Peyer's patch (tissue), 4 donors: ENCODE data around the gene PAGE1. TPM values are rescaled to one million over a fixed set of nuclear protein-coding genes. Genes with fewer than 3 reads are reported as not detected.
"Not testable (repeated sequence)": the region's sequence is repeated elsewhere in the genome, so short reads cannot be mapped to it uniquely, and the experiment has no call there.

Experiments used
- DNase-seq, 3 donors: peaks; one replicate each; pipeline ENCODE4 v3.0.0-alpha.2; 2017 to 2019
- H3K27ac ChIP-seq, 4 donors: fragments of 200-600 bp; sonication (generic); one replicate each; pipeline ENCODE4 v1.5.1; 2016 to 2019
- H3K27me3 ChIP-seq, 2 donors: fragments of 200-600 bp; sonication (generic); one replicate each; pipeline ENCODE4 v1.5.1; 2019
- H3K36me3 ChIP-seq, 3 donors: fragments of 200-600 bp; sonication (generic); one replicate each; pipeline ENCODE4 v1.5.1; 2016 to 2019
- H3K4me1 ChIP-seq, 4 donors: fragments of 200-600 bp; sonication (generic); one replicate each; pipeline ENCODE4 v1.5.1; 2016 to 2019
- H3K4me3 ChIP-seq, 4 donors: fragments of 200-600 bp; sonication (generic); 1 replicate in 3 of 4; 2 replicates in 1 of 4; pipeline ENCODE4 v1.5.1; 2016 to 2019; ENCODE audit warnings: mild to moderate bottlenecking in 1 of 4
- H3K9me3 ChIP-seq, 4 donors: fragments of 200-600 bp; sonication (generic); one replicate each; pipeline ENCODE4 v1.5.1; 2016 to 2019; ENCODE audit warnings: mild to moderate bottlenecking in 1 of 4
- POLR2A ChIP-seq, 2 donors: fragments of 450-650 bp; IDR thresholded peaks; one replicate each; pipeline ENCODE4 v1.5.1; 2017; ENCODE audit warnings: antibody characterized with exemption in 2 of 2, mild to moderate bottlenecking in 2 of 2, moderate library complexity in 2 of 2
- total RNA-seq, 4 donors: library from RNA; depleted of rRNA; stranded (reverse); fragments of >200 nt; gene quantifications; one replicate each; pipeline ENCODE4 v1.1.0, GENCODE V29; 2016
- TF ChIP-seq, protein P1 (sequence below), 6 experiments: fragments of 450-650 bp in 4 of 6; fragments of 200-600 bp in 2 of 6; sonication (generic) in 1 of 6; IDR thresholded peaks; one replicate each; pipeline ENCODE4 v1.5.1; 2017 to 2019; ENCODE audit warnings: antibody characterized with exemption in 6 of 6, mild to moderate bottlenecking in 3 of 6, moderate library complexity in 1 of 6

The PAGE1 gene, protein sequence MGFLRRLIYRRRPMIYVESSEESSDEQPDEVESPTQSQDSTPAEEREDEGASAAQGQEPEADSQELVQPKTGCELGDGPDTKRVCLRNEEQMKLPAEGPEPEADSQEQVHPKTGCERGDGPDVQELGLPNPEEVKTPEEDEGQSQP
- not detected for total RNA-seq

DNA sequence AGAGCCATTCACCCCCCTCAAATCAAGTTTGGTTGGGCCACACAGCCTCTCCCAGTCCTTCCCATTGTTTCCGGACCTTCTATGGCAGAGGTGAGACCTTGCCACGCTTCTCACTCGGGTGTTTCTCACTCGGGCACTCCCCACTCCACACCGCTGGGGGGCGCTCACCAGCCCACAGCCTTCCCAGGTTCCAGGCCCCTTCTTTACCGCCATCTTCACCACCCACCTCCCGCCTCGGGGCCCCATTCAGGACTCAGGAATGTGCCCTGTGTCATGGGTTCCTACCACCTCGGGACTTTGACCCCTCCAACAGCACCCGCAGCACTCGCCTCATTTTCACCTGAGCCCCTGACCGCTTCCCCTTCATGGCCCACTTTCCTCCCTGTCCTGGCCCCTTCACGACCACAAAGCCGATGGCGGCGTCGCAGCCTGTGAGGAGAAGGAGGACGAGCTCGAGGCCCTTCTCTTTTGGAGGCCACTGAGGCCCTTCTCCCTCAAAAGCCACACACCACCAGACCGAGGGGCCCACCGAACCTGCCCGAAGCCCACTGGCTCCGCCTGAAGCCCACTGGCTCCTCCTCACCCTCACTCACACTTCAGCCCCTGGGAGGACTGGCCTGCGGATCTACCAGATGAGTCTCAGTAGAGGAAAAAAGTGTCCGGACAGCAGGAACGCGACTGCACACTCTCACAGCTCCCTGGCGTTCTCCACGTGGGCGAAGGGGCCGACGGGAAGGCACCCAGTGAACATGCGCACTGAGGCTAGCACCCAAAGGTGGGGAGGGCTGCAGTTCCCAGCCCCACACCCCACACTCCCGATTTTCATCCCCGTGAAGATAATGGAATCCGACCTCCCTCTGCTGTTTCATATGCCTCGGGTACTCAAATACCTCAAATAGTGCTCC, at the start of gene PAGE1:
Gene PAGE1, minus strand, starts transcription at position 709 of the 905 bp plus-strand sequence. CDS start 1,214 bp downstream, outside the sequence.
- Histone ChIP-seq H3K9me3 (no peaks in the 10 kb centered on the region), H3K4me3 (no peak within 1 kb of the TSS), H3K36me3 (no peaks in the 10 kb centered on the region), H3K4me1 (no peaks in the 10 kb centered on the region), H3K27me3 (no peaks in the 10 kb centered on the region), H3K27ac (no peak within 1 kb of the TSS)
- DNase-seq, result no peak
- TF ChIP-seq, protein P1, sequence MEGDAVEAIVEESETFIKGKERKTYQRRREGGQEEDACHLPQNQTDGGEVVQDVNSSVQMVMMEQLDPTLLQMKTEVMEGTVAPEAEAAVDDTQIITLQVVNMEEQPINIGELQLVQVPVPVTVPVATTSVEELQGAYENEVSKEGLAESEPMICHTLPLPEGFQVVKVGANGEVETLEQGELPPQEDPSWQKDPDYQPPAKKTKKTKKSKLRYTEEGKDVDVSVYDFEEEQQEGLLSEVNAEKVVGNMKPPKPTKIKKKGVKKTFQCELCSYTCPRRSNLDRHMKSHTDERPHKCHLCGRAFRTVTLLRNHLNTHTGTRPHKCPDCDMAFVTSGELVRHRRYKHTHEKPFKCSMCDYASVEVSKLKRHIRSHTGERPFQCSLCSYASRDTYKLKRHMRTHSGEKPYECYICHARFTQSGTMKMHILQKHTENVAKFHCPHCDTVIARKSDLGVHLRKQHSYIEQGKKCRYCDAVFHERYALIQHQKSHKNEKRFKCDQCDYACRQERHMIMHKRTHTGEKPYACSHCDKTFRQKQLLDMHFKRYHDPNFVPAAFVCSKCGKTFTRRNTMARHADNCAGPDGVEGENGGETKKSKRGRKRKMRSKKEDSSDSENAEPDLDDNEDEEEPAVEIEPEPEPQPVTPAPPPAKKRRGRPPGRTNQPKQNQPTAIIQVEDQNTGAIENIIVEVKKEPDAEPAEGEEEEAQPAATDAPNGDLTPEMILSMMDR (IDR thresholded peaks at IDR 0.05), result no peak
- no peak for TF ChIP-seq POLR2A (IDR thresholded peaks at IDR 0.05)

DNA sequence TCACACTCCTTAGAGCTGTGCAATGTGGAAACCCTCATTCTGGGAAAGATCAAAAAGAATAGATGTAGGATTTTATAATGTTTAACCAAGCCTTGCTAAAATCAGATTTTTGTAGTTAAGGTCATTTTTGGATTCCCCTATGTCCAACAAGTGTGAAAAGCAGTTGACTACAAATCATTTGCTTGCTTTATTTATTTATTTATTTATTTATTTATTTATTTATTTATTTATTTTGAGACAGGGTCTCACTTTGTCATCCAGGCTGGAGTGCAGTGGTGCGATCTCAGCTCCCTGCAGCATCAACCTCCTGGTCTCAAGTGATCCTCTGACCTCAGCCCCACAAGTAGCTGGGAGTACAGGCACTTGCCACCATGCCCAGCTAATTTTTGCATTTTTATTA, 45.7 kb upstream of the PAGE1 start:
- H3K27ac ChIP-seq, DNase-seq, H3K27me3 ChIP-seq, H3K36me3 ChIP-seq, H3K9me3 ChIP-seq, H3K4me3 ChIP-seq, H3K4me1 ChIP-seq: not testable (repeated sequence)

DNA sequence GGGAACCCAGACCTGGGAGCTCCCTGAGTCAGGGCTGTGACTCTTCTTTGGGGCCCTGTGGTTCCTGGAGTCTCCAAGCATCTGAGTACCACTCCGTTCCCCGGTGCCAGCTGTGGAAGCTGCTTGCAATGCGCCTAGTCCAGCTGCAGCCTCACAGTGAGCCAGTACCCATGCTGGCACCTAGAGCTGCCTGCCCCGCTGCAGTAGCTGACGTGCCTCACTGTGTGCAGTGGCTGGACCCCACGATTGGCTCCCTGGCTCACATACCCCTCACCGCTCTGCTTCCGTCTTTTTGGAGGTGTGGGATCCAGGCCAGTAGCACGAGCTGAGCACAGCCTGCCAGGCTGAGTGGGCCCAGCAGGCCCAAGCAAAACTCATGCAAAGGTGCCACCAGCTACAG, 32.1 kb upstream of the PAGE1 start:
- Histone ChIP-seq H3K27me3 (no peaks in the 10 kb centered on the region), H3K27ac (no peak overlapping the region), H3K9me3 (no peaks in the 10 kb centered on the region), H3K4me3 (no peak overlapping the region), H3K36me3 (no peaks in the 10 kb centered on the region), H3K4me1 (no peaks in the 10 kb centered on the region)
- DNase-seq, result no peak
- TF ChIP-seq, protein P1 (IDR thresholded peaks at IDR 0.05), result no peak
- TF ChIP-seq POLR2A (IDR thresholded peaks at IDR 0.05), result no peak

DNA sequence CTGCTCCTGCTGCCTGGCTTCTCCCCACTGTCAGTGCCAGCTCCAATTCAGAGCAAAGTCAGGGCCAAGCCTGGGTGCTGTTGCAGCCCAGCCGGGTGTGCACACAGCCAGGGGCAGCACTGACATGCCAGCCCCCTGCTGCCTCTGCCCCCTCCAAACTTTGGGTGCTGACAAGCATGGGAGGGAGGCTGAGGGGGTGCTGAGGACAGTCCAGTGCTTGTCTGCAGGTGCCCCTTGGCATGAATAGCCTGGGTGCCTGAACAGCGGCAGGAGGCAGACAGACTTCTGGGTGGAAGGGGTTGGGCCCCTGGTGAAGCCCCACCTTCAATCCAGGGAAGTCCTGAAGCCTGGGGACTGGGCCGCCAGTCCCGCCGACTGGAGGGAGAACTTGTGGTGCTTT, 31.2 kb upstream of the PAGE1 start:
- no peak for DNase-seq
- Histone ChIP-seq H3K9me3 (no peaks in the 10 kb centered on the region), H3K4me1 (no peaks in the 10 kb centered on the region), H3K36me3 (no peaks in the 10 kb centered on the region), H3K4me3 (no peak overlapping the region), H3K27me3 (no peaks in the 10 kb centered on the region), H3K27ac (no peak overlapping the region)
- no peak for TF ChIP-seq POLR2A (IDR thresholded peaks at IDR 0.05)
- TF ChIP-seq, protein P1 (IDR thresholded peaks at IDR 0.05), result no peak

DNA sequence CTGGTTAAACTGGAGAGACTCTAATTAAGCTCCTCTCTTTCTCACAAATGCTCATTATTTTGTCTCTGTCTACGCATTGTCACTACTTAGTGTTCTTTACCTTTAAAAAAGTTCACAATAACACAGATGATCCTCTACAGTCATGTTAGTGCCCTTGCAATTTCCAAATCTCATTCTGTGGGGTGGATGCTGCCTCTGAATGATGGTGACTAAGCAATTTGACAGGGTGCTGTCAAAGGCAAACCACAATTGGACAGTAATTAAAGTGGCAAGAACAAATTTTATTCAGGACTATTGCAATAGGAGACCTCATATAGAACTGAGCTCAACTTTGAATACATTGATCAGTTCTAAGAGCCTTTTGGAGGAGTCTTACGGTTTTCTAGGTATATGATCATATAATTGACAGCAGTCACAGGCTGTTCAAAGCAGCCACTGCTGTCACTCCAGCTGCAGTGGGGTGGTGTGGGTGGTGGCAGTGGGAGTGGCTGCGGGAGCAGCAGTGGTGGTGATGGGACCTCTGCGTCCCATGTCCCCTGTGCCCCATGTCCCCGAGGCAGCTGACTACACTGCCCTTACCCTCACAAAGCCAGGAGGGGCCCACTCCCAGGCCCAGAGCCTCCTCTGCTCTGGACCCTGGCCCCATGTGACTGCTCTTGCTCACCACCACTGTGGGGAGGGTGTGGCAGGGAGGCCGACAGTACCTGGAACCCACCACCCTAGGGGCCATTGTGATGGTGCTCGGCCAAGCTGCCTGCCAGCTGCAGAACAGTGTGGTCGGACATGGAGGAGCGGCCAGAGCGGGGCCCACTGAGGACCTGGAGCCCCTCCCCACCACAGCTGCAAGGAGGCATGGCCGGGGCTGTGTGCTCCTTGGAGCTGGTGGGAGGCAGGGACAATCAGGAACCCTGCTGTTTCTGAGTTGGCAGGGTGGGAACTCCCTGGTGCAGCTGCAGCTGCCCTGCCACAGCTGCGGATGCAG, 30.4 kb upstream of the PAGE1 start:
- H3K36me3 ChIP-seq, result no peaks in the 10 kb centered on the region
- no peaks in the 10 kb centered on the region for H3K27me3 ChIP-seq
- no peak for DNase-seq
- TF ChIP-seq POLR2A (IDR thresholded peaks at IDR 0.05), result no peak
- TF ChIP-seq, protein P1 (IDR thresholded peaks at IDR 0.05), result no peak
- H3K4me1 ChIP-seq, result no peaks in the 10 kb centered on the region
- H3K9me3 ChIP-seq, result no peaks in the 10 kb centered on the region
- no peak overlapping the region for H3K4me3 ChIP-seq
- no peak overlapping the region for H3K27ac ChIP-seq
